ENCODE results near the gene FOXP1. TPM values are rescaled to one million over a fixed set of nuclear protein-coding genes. Genes with fewer than 3 reads are reported as not detected.

FOXP1 gene
- total and polyA plus RNA-seq, 3 experiments from 2014 or later = 142 to 185 (median 147) TPM

DNA sequence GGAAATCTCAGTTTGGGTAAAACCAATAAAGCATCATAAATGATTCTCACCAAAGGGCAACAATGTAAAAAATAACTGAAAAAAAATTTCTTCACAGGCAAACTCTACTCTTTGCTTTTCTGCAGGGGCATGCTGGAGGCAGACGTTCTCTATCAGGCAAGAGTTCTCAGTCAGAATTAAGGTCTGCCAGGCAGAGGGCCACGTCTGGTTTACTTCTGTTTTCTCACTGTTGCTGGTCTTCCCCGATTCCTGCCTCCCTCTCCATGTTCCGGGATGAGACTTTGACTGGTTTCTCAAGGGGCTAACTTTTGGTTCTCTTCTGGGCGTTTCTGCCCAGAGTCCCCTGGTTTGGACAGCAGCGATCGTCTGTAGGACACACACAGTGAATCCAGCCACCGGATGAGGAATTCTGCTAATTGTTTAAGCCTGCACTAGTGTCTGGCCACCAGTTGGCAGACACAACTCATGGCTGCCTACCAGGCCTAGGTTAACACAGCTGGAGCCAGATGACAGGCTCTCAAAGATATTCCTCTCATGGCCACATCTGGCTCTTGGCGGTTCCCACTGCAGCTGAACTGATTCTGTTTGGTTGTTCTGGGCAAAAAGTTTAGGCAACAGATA lies 273.1 kb downstream of the FOXP1 start:
- POLR2A ChIA-PET = no interaction called here
- H3K9me3 Mint-ChIP-seq = no peaks in the 10 kb centered on the region
- DNase-seq = peak in 1 of 5 donors; percentile 10
- Histone ChIP-seq H3K9me3 (ENCODE audit: low read length) (no peaks in the 10 kb centered on the region), H3K4me3 (ENCODE audit: low read length) (no peak overlapping the region), H3K27me3 (ENCODE audit: insufficient read depth, low read length, poor library complexity, severe bottlenecking) (no peaks in the 10 kb centered on the region), H3K4me1 (ENCODE audit: insufficient read depth, low read length) (peaks cover 45% of the 10 kb centered on the region), H3K36me3 (ENCODE audit: insufficient read depth, low read length) (no peaks in the 10 kb centered on the region), H3K27ac (ENCODE audit: low read depth, low read length) (no peak overlapping the region)
- H3K36me3 Mint-ChIP-seq = peaks cover 0 to 20% (median 4%) of the 10 kb centered on the region in 3 donors
- H3K4me3 Mint-ChIP-seq = peak overlapping the region in 2 of 7 donors; percentile 32 to 44
- H3K27me3 Mint-ChIP-seq = no peaks in the 10 kb centered on the region
- peak overlapping the region in 4 of 8 donors; percentile 20 to 56 (median 42) for H3K27ac Mint-ChIP-seq
- H3K4me1 Mint-ChIP-seq = peaks cover 47 to 79% (median 66%) of the 10 kb centered on the region in 3 donors
- CTCF ChIA-PET = no interaction called here

GRCh38 chr3:71309886-71310285 lies 273.6 kb downstream of the FOXP1 start:
- H3K27me3 ChIP-seq (ENCODE audit: insufficient read depth, low read length, poor library complexity, severe bottlenecking) = no peaks in the 10 kb centered on the region
- Mint-ChIP-seq H3K36me3 (peaks cover 0 to 24% (median 4%) of the 10 kb centered on the region in 3 donors), H3K4me1 (peaks cover 51 to 79% (median 72%) of the 10 kb centered on the region in 3 donors), H3K4me3 (peak overlapping the region in 2 of 7 donors; percentile 21 to 35), H3K9me3 (no peaks in the 10 kb centered on the region), H3K27me3 (peaks cover 0 to 1% of the 10 kb centered on the region in 2 donors), H3K27ac (peak overlapping the region in 4 of 8 donors; percentile 22 to 80 (median 44))
- CTCF ChIA-PET = no interaction called here
- no peaks in the 10 kb centered on the region for H3K9me3 ChIP-seq (ENCODE audit: low read length)
- no peak overlapping the region for H3K27ac ChIP-seq (ENCODE audit: low read depth, low read length)
- no peak for DNase-seq
- no peaks in the 10 kb centered on the region for H3K36me3 ChIP-seq (ENCODE audit: insufficient read depth, low read length)
- H3K4me3 ChIP-seq (ENCODE audit: low read length) = no peak overlapping the region
- POLR2A ChIA-PET = no interaction called here
- H3K4me1 ChIP-seq (ENCODE audit: insufficient read depth, low read length) = peaks cover 41% of the 10 kb centered on the region

DNA sequence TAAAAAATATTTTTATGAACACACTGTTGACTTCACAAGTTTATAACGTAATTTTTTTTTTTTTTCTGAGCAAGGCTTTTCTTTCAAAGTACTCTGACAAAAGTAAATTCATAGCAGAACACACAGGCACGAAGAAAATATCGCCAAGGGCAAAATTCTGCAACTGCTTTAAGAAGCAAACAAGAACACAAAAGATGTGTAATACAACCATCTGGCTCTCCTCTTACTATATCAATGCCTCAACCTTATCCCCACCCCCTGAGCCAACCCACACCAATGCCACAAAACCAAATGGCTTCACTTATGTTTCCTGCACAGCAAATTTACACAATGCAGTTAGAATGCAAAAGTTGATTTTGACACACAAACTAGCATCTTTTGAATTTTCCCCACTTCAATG lies 274.2 kb downstream of the FOXP1 start:
- Histone ChIP-seq H3K4me3 (ENCODE audit: low read length) (no peak overlapping the region), H3K9me3 (ENCODE audit: low read length) (no peaks in the 10 kb centered on the region), H3K27ac (ENCODE audit: low read depth, low read length) (no peak overlapping the region), H3K27me3 (ENCODE audit: insufficient read depth, low read length, poor library complexity, severe bottlenecking) (no peaks in the 10 kb centered on the region), H3K36me3 (ENCODE audit: insufficient read depth, low read length) (no peaks in the 10 kb centered on the region), H3K4me1 (ENCODE audit: insufficient read depth, low read length) (peaks cover 41% of the 10 kb centered on the region)
- Mint-ChIP-seq H3K4me1 (peaks cover 52 to 80% (median 77%) of the 10 kb centered on the region in 3 donors), H3K36me3 (peaks cover 0 to 24% (median 4%) of the 10 kb centered on the region in 3 donors), H3K4me3 (peak overlapping the region in 4 of 7 donors; percentile 16 to 35 (median 22)), H3K9me3 (no peaks in the 10 kb centered on the region), H3K27me3 (peaks cover 0 to 1% of the 10 kb centered on the region in 2 donors), H3K27ac (peak overlapping the region in 5 of 8 donors; percentile 4 to 80 (median 43))
- ChIA-PET CTCF (no interaction called here), POLR2A (no interaction called here)
- peak in 3 of 5 donors; percentile 10 to 69 (median 59) for DNase-seq

DNA sequence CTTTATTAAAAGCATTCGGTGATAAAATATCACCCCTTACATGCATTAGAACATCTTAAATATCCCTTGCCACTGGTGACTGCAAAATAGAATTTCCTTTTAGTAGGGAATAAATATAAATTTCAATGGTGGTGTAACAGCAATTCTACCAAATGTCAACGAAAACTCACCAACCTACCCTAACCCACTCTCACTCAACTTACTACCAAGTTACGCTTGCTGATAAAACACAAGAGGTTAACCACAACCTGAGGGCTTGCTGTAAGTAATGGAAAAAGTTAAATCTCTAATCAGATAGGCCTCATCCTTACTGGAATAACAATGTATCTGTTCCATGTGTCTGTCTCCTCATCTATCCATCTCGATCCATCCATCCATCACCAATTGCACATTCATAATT lies 274.7 kb downstream of the FOXP1 start:
- H3K9me3 ChIP-seq (ENCODE audit: low read length) = no peaks in the 10 kb centered on the region
- DNase-seq = peak in 1 of 5 donors; percentile 25
- POLR2A ChIA-PET = no interaction called here
- Mint-ChIP-seq H3K4me3 (peak overlapping the region in 2 of 7 donors; percentile 23 to 24), H3K9me3 (no peaks in the 10 kb centered on the region), H3K27me3 (peaks cover 0 to 1% of the 10 kb centered on the region in 2 donors), H3K27ac (peak overlapping the region in 2 of 8 donors; percentile 3 to 30), H3K4me1 (peaks cover 58 to 85% (median 82%) of the 10 kb centered on the region in 3 donors), H3K36me3 (peaks cover 0 to 24% (median 4%) of the 10 kb centered on the region in 3 donors)
- no peaks in the 10 kb centered on the region for H3K27me3 ChIP-seq (ENCODE audit: insufficient read depth, low read length, poor library complexity, severe bottlenecking)
- H3K4me3 ChIP-seq (ENCODE audit: low read length) = no peak overlapping the region
- H3K4me1 ChIP-seq (ENCODE audit: insufficient read depth, low read length) = peaks cover 41% of the 10 kb centered on the region
- no peaks in the 10 kb centered on the region for H3K36me3 ChIP-seq (ENCODE audit: insufficient read depth, low read length)
- H3K27ac ChIP-seq (ENCODE audit: low read depth, low read length) = no peak overlapping the region
- CTCF ChIA-PET = no interaction called here

DNA sequence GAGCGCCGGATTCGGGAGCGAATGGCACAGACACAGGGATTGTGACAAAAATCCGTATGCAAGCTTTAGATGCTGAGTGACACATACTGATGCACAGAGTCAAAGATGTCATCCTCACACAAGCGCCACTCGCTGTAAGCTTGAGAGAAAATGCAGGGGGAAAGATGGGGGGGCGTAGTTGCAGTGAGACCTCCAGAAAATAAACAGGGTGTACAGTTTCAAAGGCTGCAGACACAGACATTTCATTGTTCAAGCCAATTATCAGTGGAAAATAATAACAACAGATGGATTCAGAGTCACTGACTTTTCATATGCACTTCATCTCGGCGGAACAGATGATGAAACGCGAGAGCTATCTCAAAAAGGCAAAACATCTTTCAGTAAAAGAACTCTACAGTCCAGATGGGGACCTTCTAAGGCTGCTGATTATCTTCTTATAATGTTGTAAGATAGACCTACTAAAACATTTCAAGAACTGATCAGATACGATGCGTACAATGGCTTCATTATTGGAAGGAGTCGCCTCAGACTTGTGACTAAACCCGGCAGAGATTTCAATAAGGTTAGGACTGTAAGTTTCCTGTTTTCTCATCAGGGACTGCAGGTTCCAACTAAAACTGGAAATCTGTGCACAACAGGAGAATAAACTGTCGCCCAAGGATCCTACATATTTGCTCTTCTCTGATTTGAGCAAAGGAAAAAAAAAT lies 275.4 kb downstream of the FOXP1 start:
- no peaks in the 10 kb centered on the region for H3K9me3 Mint-ChIP-seq
- peak in 1 of 5 donors; percentile 15 for DNase-seq
- H3K4me1 Mint-ChIP-seq = peaks cover 62 to 92% (median 89%) of the 10 kb centered on the region in 3 donors
- peak overlapping the region in 3 of 8 donors; percentile 0 to 22 (median 15) for H3K27ac Mint-ChIP-seq
- peaks cover 0 to 24% (median 4%) of the 10 kb centered on the region in 3 donors for H3K36me3 Mint-ChIP-seq
- ChIA-PET POLR2A (no interaction called here), CTCF (interaction anchor here (0.6 kb wide), 1 partner anchor 69 kb away, joined by 3 read pairs; no protein-coding TSS in a partner anchor)
- Histone ChIP-seq H3K4me3 (ENCODE audit: low read length) (no peak overlapping the region), H3K27me3 (ENCODE audit: insufficient read depth, low read length, poor library complexity, severe bottlenecking) (no peaks in the 10 kb centered on the region), H3K9me3 (ENCODE audit: low read length) (no peaks in the 10 kb centered on the region), H3K27ac (ENCODE audit: low read depth, low read length) (no peak overlapping the region), H3K4me1 (ENCODE audit: insufficient read depth, low read length) (peaks cover 44% of the 10 kb centered on the region), H3K36me3 (ENCODE audit: insufficient read depth, low read length) (no peaks in the 10 kb centered on the region)
- H3K27me3 Mint-ChIP-seq = peaks cover 0 to 1% of the 10 kb centered on the region in 2 donors
- H3K4me3 Mint-ChIP-seq = peak overlapping the region in 2 of 7 donors; percentile 22 to 38

DNA sequence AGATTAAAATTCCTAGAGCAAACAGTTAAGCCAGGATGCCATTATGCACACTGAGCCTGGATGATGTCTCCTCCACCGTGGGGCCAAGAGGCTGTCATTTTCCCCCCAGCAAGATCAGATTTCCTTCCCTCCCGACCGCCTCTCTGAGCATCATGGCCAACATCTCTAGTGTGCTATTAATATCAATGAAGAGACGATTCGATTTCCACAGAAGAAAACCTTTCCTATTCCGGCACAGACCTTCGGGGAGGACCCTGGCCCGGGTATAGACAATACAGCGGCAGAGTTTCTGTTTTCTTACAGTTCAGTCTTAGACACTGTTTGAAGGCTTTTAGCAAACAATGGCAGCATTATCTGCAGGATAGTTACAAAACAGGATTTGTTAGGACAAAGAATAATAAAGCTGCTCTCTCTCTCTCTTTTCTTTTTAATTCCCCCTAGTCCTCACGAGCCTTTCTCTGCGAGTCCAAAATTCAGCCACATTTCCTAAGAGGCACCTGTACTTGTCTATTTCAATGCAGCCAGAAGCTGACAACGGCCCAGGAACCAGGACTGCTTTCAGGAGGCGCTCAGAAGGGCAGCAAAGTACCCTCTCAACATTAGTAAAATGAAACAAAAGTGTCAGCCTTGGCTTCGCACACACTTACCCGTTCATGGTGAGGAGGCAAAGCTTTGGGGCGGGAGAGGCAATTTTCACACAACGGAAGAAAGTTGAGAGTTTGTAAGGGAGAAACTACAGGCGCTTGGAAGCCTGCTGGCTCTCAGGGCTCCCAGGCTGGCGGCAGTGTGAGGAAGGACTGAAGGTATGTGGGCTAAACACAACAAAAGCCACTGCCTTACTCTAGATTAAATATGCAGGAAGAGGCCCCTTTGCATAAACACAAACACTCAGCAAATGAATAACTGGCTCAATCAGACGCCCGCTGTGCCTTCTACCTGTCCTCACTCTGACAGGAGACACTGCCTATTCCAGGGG lies 278.0 kb downstream of the FOXP1 start:
- Histone ChIP-seq H3K27ac (ENCODE audit: low read depth, low read length) (no peak overlapping the region), H3K4me3 (ENCODE audit: low read length) (peak overlapping the region; percentile 46), H3K36me3 (ENCODE audit: insufficient read depth, low read length) (no peaks in the 10 kb centered on the region), H3K4me1 (ENCODE audit: insufficient read depth, low read length) (peaks cover 59% of the 10 kb centered on the region), H3K27me3 (ENCODE audit: insufficient read depth, low read length, poor library complexity, severe bottlenecking) (no peaks in the 10 kb centered on the region), H3K9me3 (ENCODE audit: low read length) (no peaks in the 10 kb centered on the region)
- Mint-ChIP-seq H3K4me3 (peak overlapping the region; percentile 66 to 88 (median 72)), H3K9me3 (no peaks in the 10 kb centered on the region), H3K36me3 (peaks cover 0 to 12% (median 2%) of the 10 kb centered on the region in 3 donors), H3K27ac (peak overlapping the region in 7 of 8 donors; percentile 7 to 90 (median 69)), H3K27me3 (peaks cover 0 to 1% of the 10 kb centered on the region in 2 donors), H3K4me1 (peaks cover 78 to 98% (median 97%) of the 10 kb centered on the region in 3 donors)
- peak in 1 of 5 donors; percentile 42 for DNase-seq
- CTCF ChIA-PET = no interaction called here
- POLR2A ChIA-PET = no interaction called here

- DNase-seq = peak in 1 of 5 donors; percentile 46
- Histone ChIP-seq H3K4me1 (ENCODE audit: insufficient read depth, low read length) (peaks cover 58% of the 10 kb centered on the region), H3K27me3 (ENCODE audit: insufficient read depth, low read length, poor library complexity, severe bottlenecking) (no peaks in the 10 kb centered on the region), H3K4me3 (ENCODE audit: low read length) (peak overlapping the region; percentile 46), H3K9me3 (ENCODE audit: low read length) (no peaks in the 10 kb centered on the region), H3K27ac (ENCODE audit: low read depth, low read length) (no peak overlapping the region), H3K36me3 (ENCODE audit: insufficient read depth, low read length) (no peaks in the 10 kb centered on the region)
- Mint-ChIP-seq H3K36me3 (peaks cover 2 to 12% (median 2%) of the 10 kb centered on the region in 3 donors), H3K9me3 (no peaks in the 10 kb centered on the region), H3K4me1 (peaks cover 78 to 98% (median 97%) of the 10 kb centered on the region in 3 donors), H3K4me3 (peak overlapping the region; percentile 66 to 88 (median 72)), H3K27ac (peak overlapping the region in 6 of 8 donors; percentile 16 to 90 (median 70)), H3K27me3 (peaks cover 0 to 1% of the 10 kb centered on the region in 2 donors)
- ChIA-PET CTCF (no interaction called here), POLR2A (no interaction called here)
Measured at GRCh38 chr3:71304684-71305083, 278.8 kb downstream of the FOXP1 start.

Data from CD8-positive, alpha-beta memory T cell (primary cell).